Endodermal cell (in vitro differentiated cells): ENCODE measurements around the gene FRMD3. TPM values are rescaled to one million over a fixed set of nuclear protein-coding genes. Genes with fewer than 3 reads are reported as not detected.

ENCODE experiments used
- DNase-seq: peaks from one replicate; pipeline ENCODE4 v3.0.0-alpha.2; 2017
- H3K27ac ChIP-seq: 2 replicates; pipeline ENCODE4 v1.5.1; 2013; ENCODE audit warnings: mild to moderate bottlenecking, low read depth, low read length, moderate library complexity
- H3K27me3 ChIP-seq: 2 replicates; pipeline ENCODE4 v1.6.1; 2013; ENCODE audit warnings: mild to moderate bottlenecking, low read length, moderate library complexity; ENCODE audit not compliant: insufficient read depth, control insufficient read depth, poor library complexity, severe bottlenecking
- H3K36me3 ChIP-seq: 2 replicates; pipeline ENCODE4 v1.7.0; 2013; ENCODE audit warnings: mild to moderate bottlenecking, low read length, moderate library complexity; ENCODE audit not compliant: control insufficient read depth, insufficient read depth
- H3K4me1 ChIP-seq: one replicate; pipeline ENCODE4 v1.7.0; 2013; ENCODE audit warnings: low read length; ENCODE audit not compliant: control insufficient read depth, insufficient read depth
- H3K4me3 ChIP-seq: 2 replicates; pipeline ENCODE4 v1.5.1; 2013; ENCODE audit warnings: mild to moderate bottlenecking, low read length, moderate library complexity
- H3K9ac ChIP-seq: 2 replicates; pipeline ENCODE4 v1.6.1; 2013; ENCODE audit warnings: mild to moderate bottlenecking, low read length, moderate library complexity; ENCODE audit not compliant: poor library complexity, severe bottlenecking; ENCODE audit errors: extremely low read depth
- H3K9me3 ChIP-seq: 2 replicates; pipeline ENCODE4 v1.6.1; 2013; ENCODE audit warnings: mild to moderate bottlenecking, low read length, moderate library complexity; ENCODE audit not compliant: control insufficient read depth
- H3K27ac Mint-ChIP-seq: 2 replicates; pipeline ENCODE4 v1.8.0; 2020; ENCODE audit warnings: mixed read lengths
- H3K27me3 Mint-ChIP-seq: 2 replicates; pipeline ENCODE4 v1.8.0; 2021; ENCODE audit warnings: mild to moderate bottlenecking, mixed read lengths; ENCODE audit not compliant: insufficient read depth
- H3K36me3 Mint-ChIP-seq: 2 replicates; pipeline ENCODE4 v1.8.0; 2020; ENCODE audit warnings: low read depth, mixed read lengths
- H3K4me1 Mint-ChIP-seq: 2 replicates; pipeline ENCODE4 v1.8.0; 2020; ENCODE audit warnings: mixed read lengths
- H3K4me3 Mint-ChIP-seq: 2 replicates; pipeline ENCODE4 v1.8.0; 2020; ENCODE audit warnings: mild to moderate bottlenecking, moderate library complexity, mixed read lengths
- H3K9me3 Mint-ChIP-seq: 2 replicates; pipeline ENCODE4 v1.8.0; 2020; ENCODE audit warnings: mild to moderate bottlenecking, mixed read lengths
- WGBS, 2 experiments: methylation state at CpG; one replicate each; pipeline versions ENCODE4 v1.1.5 to v1.1.7; 2013; ENCODE audit warnings: missing lambda C conversion rate in 2 of 2, mixed read lengths in 1 of 2; ENCODE audit not compliant: insufficient coverage in 1 of 2, insufficient read length in 1 of 2; 5-methylcytosine and 5-hydroxymethylcytosine counted together
- total RNA-seq, 2 donors: library from RNA; stranded (reverse); fragmentation: NEBNext Ultra II Directional in 1 of 2; extraction: Animal tissue kit (Norgen Biotek cat#: 25700) in 1 of 2; gene quantifications; 2 replicates in 1 of 2; 3 replicates in 1 of 2; pipeline ENCODE4 v1.2.1, GENCODE V29; 2021
- TF ChIP-seq, protein P1 (sequence below): fragments of 200-600 bp; sonication (generic); conservative IDR thresholded peaks from 2 replicates; pipeline ENCODE4 v1.5.0; 2021; ENCODE audit warnings: antibody characterized with exemption, mild to moderate bottlenecking

The FRMD3 gene
- total RNA-seq, 2 donors from 2014 or later, result 0.13 to 0.35 TPM

DNA sequence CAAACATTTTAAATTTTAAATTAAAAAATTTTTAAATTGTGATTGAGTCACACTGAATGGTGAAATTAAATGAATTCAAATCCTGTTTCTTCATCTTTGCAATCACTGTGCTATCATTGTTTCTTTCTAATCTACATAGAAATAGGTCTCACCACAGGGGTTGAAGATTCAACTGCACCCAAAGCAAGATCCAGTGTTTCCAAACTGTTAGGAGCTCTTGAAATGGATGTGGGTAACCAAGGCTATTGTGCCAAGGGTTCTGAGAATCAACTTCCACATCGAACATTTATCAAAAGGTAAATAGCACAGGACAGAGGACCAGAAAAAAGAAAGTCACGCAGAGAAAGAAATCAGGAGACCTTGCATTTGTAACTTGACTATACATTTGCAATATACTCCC lies 302.7 kb downstream of the FRMD3 start:
- H3K9me3 ChIP-seq, result peaks cover 2% of the 10 kb centered on the region
- H3K27me3 Mint-ChIP-seq, result no peaks in the 10 kb centered on the region
- 40 to 62% methylated on average over 1 to 2 of the region's 2 CpGs for WGBS, 2 experiments

DNA sequence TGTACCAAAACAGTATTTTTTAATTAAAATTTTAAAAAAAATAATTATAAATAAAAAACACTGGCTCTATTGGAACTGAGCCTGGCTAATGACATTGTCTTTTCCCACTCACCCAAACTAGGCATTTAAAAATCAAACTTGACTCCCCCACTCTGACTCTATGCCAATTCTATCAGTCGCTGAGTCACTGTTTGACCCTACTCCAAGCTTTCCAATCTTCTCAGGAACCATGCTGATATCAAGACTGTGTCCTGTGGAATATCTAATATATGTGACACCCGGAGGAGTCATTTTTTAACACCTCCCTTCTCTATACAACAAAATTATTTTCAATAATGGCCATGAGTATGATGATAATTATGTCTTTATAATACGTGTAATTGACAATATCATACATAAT lies 303.7 kb downstream of the FRMD3 start:
- peaks cover 9% of the 10 kb centered on the region for H3K9me3 Mint-ChIP-seq
- peaks cover 12% of the 10 kb centered on the region for H3K4me1 Mint-ChIP-seq
- Histone ChIP-seq H3K4me3 (no peak overlapping the region), H3K27me3 (no peaks in the 10 kb centered on the region), H3K9ac (no peak overlapping the region), H3K36me3 (no peaks in the 10 kb centered on the region), H3K27ac (no peak overlapping the region), H3K4me1 (peaks cover 5% of the 10 kb centered on the region), H3K9me3 (peaks cover 12% of the 10 kb centered on the region)
- H3K27ac Mint-ChIP-seq, result no peak overlapping the region
- no peaks in the 10 kb centered on the region for H3K36me3 Mint-ChIP-seq
- WGBS, 2 experiments, result 100% methylated on average over 1 of the region's 3 CpGs; no CpG with 5 or more reads in 1 of the 2 experiments
- no peak overlapping the region for H3K4me3 Mint-ChIP-seq
- TF ChIP-seq, protein P1, sequence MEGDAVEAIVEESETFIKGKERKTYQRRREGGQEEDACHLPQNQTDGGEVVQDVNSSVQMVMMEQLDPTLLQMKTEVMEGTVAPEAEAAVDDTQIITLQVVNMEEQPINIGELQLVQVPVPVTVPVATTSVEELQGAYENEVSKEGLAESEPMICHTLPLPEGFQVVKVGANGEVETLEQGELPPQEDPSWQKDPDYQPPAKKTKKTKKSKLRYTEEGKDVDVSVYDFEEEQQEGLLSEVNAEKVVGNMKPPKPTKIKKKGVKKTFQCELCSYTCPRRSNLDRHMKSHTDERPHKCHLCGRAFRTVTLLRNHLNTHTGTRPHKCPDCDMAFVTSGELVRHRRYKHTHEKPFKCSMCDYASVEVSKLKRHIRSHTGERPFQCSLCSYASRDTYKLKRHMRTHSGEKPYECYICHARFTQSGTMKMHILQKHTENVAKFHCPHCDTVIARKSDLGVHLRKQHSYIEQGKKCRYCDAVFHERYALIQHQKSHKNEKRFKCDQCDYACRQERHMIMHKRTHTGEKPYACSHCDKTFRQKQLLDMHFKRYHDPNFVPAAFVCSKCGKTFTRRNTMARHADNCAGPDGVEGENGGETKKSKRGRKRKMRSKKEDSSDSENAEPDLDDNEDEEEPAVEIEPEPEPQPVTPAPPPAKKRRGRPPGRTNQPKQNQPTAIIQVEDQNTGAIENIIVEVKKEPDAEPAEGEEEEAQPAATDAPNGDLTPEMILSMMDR, result no peak
- no peak for DNase-seq
- no peaks in the 10 kb centered on the region for H3K27me3 Mint-ChIP-seq

More for the DNA sequence above, 302.7 kb downstream of the FRMD3 start:
- TF ChIP-seq, protein P1, result no peak
- no peaks in the 10 kb centered on the region for H3K27me3 ChIP-seq
- H3K27ac ChIP-seq, result no peak overlapping the region
- H3K4me1 ChIP-seq, result peaks cover 5% of the 10 kb centered on the region
- no peak overlapping the region for H3K4me3 ChIP-seq
- H3K9ac ChIP-seq, result no peak overlapping the region
- DNase-seq, result no peak
- no peaks in the 10 kb centered on the region for H3K36me3 ChIP-seq
- Mint-ChIP-seq H3K4me3 (no peak overlapping the region), H3K4me1 (peaks cover 14% of the 10 kb centered on the region), H3K9me3 (peaks cover under 1% of the 10 kb centered on the region), H3K27ac (no peak overlapping the region), H3K36me3 (no peaks in the 10 kb centered on the region)

DNA sequence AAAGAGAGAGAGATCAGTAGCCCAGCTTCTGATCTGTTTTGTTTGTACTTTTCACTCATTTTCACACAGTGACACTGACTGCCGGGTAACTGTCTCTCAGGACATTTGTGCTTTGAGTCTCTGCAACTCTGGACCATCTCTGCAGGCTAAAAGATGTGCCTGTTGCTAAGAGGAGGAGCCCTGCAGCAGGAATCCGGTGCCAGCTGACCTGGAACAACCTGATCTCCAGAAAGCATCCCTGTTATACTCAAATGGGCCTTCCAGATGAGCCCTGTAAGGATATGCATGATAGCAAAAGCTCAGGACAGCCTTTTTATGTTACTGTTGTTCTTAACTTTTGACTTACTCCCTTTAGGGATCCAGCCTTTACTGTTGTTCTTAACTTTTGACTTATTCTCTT lies 304.6 kb downstream of the FRMD3 start:
- Histone ChIP-seq H3K36me3 (no peaks in the 10 kb centered on the region), H3K4me1 (no peaks in the 10 kb centered on the region), H3K4me3 (no peak overlapping the region), H3K9ac (no peak overlapping the region), H3K9me3 (peaks cover 20% of the 10 kb centered on the region), H3K27ac (no peak overlapping the region), H3K27me3 (no peaks in the 10 kb centered on the region)
- H3K9me3 Mint-ChIP-seq, result peaks cover 14% of the 10 kb centered on the region
- no peaks in the 10 kb centered on the region for H3K27me3 Mint-ChIP-seq
- no peak overlapping the region for H3K4me3 Mint-ChIP-seq
- WGBS, 2 experiments, result 73 to 84% methylated on average over 2 of the region's 2 CpGs
- no peak for DNase-seq
- no peak overlapping the region for H3K27ac Mint-ChIP-seq
- H3K4me1 Mint-ChIP-seq, result peaks cover 4% of the 10 kb centered on the region
- no peaks in the 10 kb centered on the region for H3K36me3 Mint-ChIP-seq
- TF ChIP-seq, protein P1, result no peak
